ENCODE results near the gene CALR. TPM values are rescaled to one million over a fixed set of nuclear protein-coding genes. Genes with fewer than 3 reads are reported as not detected.

The CALR gene
- total RNA-seq, 3 donors from 2014 or later (not counting 1 experiment from before 2014, with no cell fraction given) = 588 to 813 (median 763) TPM

DNA sequence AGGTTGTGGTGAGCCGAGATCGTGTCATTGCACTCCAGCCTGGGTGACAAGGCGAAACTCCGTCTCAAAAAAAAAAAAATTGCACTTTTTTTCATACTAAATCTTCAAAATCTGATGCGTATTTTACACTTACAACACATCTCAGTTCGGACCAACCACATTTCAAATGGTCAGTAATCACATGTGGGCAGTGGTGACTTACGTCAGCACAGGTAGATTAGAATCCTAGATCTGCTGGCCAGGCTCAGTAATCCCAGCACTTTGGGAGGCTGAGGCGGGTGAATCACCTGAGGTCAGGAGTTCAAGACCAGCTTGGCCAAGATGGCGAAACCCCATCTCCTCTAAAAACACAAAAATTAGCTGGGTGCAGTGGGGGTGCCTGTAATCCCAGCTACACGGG, 3.3 kb upstream of the CALR start:
- TF ChIP-seq, protein P1, sequence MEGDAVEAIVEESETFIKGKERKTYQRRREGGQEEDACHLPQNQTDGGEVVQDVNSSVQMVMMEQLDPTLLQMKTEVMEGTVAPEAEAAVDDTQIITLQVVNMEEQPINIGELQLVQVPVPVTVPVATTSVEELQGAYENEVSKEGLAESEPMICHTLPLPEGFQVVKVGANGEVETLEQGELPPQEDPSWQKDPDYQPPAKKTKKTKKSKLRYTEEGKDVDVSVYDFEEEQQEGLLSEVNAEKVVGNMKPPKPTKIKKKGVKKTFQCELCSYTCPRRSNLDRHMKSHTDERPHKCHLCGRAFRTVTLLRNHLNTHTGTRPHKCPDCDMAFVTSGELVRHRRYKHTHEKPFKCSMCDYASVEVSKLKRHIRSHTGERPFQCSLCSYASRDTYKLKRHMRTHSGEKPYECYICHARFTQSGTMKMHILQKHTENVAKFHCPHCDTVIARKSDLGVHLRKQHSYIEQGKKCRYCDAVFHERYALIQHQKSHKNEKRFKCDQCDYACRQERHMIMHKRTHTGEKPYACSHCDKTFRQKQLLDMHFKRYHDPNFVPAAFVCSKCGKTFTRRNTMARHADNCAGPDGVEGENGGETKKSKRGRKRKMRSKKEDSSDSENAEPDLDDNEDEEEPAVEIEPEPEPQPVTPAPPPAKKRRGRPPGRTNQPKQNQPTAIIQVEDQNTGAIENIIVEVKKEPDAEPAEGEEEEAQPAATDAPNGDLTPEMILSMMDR (IDR thresholded peaks at IDR 0.05) = no peak
- no peaks in the 10 kb centered on the region for H3K36me3 Mint-ChIP-seq
- Histone ChIP-seq H3K27ac (ENCODE audit: low read length) (no peak overlapping the region), H3K27me3 (ENCODE audit: control insufficient read depth, insufficient read depth, low read length) (no peaks in the 10 kb centered on the region), H3K9me3 (ENCODE audit: control insufficient read depth, insufficient read depth, low read length) (no peaks in the 10 kb centered on the region), H3K36me3 (ENCODE audit: control insufficient read depth, insufficient read depth, low read length) (peaks cover 11% of the 10 kb centered on the region), H3K4me3 (ENCODE audit: low read length) (no peak overlapping the region), H3K4me1 (ENCODE audit: control insufficient read depth, insufficient read depth, low read length) (peaks cover 54% of the 10 kb centered on the region)
- peaks cover 44 to 52% of the 10 kb centered on the region in 2 donors for H3K4me1 Mint-ChIP-seq
- H3K9me3 Mint-ChIP-seq = no peaks in the 10 kb centered on the region
- DNase-seq = no peak
- no peak for ATAC-seq
- H3K27ac Mint-ChIP-seq = no peak overlapping the region
- intact Hi-C loops (cut with micrococcal nuclease) = loop anchor here (5.0 kb wide), 1 partner anchor 143 kb away; the partner anchor contains the start of gene JUNB
- 93% methylated on average over 9 of the region's 10 CpGs for WGBS (ENCODE audit: insufficient coverage)
- no peak overlapping the region for H3K4me3 Mint-ChIP-seq
- H3K27me3 Mint-ChIP-seq (ENCODE audit: low read depth in 2 of 2) = no peaks in the 10 kb centered on the region

DNA sequence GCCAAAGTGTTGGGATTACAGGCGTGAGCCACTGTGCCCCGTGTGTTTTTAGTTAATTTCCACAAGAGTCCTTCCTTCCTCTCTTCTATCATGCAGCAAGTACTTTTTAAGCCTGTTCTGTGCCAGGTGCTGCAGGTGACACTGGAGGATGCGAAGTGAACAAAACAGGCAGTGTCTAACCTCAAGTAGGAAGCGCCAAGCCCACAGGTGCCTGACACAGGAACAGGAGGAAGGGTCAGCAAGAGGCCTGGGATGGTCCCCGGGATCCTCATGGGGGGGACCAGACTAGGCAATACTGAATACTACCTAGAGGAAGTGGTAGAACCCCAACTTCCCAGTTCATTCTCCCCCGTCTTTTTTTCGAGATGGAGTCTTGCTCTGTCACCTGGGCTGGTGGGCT, 1.8 kb upstream of the CALR start:
- TF ChIP-seq, protein P1 (IDR thresholded peaks at IDR 0.05) = no peak
- Histone ChIP-seq H3K9me3 (ENCODE audit: control insufficient read depth, insufficient read depth, low read length) (no peaks in the 10 kb centered on the region), H3K27me3 (ENCODE audit: control insufficient read depth, insufficient read depth, low read length) (no peaks in the 10 kb centered on the region), H3K4me1 (ENCODE audit: control insufficient read depth, insufficient read depth, low read length) (peaks cover 69% of the 10 kb centered on the region), H3K36me3 (ENCODE audit: control insufficient read depth, insufficient read depth, low read length) (peaks cover 21% of the 10 kb centered on the region), H3K4me3 (ENCODE audit: low read length) (no peak overlapping the region), H3K27ac (ENCODE audit: low read length) (no peak overlapping the region)
- 31% methylated on average over 6 of the region's 7 CpGs for WGBS (ENCODE audit: insufficient coverage)
- Mint-ChIP-seq H3K27me3 (ENCODE audit: low read depth in 2 of 2) (no peaks in the 10 kb centered on the region), H3K27ac (no peak overlapping the region), H3K4me3 (no peak overlapping the region), H3K4me1 (peaks cover 51 to 58% of the 10 kb centered on the region in 2 donors), H3K9me3 (no peaks in the 10 kb centered on the region), H3K36me3 (no peaks in the 10 kb centered on the region)
- ATAC-seq (no peak), DNase-seq (peak in 1 of 2 donors; percentile 28)
- intact Hi-C loops (cut with micrococcal nuclease) = loop anchor here (5.0 kb wide), 1 partner anchor 144 kb away; the partner anchor contains the start of gene JUNB

DNA sequence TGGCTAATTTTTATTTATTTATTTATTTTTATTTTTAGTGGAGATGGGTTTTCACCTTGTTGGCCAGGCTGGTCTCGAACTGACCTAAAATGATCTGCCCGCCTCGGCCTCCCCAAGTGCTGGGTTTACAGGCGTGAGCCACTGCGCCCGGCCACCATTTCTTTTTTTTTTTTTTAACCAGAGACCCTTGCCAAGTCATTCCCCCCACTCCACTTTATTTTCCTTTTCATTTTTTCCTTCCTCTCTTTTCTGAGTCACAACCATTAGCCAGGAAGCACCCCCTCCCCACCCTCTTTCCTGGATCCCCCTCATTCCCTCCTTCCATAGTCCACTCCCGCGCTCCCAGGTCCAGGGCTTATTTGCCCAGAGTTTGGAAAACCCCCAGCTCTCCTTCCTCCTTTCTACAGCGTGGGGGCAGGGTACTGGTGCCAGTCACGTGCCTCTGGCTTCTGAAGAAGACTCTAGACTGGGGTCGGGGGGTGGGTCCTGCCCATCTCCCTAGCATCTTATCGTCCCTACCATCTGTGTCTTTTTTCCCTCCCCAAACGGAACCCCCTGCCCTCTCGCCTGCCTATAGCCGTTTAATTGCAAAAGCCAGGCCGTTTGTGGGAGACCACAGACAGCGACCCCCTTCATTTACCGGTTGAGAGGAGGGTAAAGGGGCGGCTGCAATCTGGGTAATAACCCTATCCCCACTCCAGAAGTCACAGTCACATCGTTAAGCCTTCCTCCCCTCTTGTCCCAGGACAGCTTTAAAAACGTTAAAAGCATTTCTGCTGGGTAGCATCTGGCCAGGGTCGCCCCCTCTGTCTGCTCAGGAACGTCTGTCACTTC, 1.1 kb upstream of the CALR start:
- peaks cover 51 to 55% of the 10 kb centered on the region in 2 donors for H3K4me1 Mint-ChIP-seq
- peaks cover 66% of the 10 kb centered on the region for H3K4me1 ChIP-seq (ENCODE audit: control insufficient read depth, insufficient read depth, low read length)
- H3K4me3 Mint-ChIP-seq = peak overlapping the region; percentile 96
- peak overlapping the region; percentile 50 for H3K4me3 ChIP-seq (ENCODE audit: low read length)
- no peaks in the 10 kb centered on the region for H3K27me3 ChIP-seq (ENCODE audit: control insufficient read depth, insufficient read depth, low read length)
- H3K36me3 Mint-ChIP-seq = no peaks in the 10 kb centered on the region
- WGBS (ENCODE audit: insufficient coverage) = 13% methylated on average over 23 of the region's 23 CpGs
- no peaks in the 10 kb centered on the region for H3K9me3 ChIP-seq (ENCODE audit: control insufficient read depth, insufficient read depth, low read length)
- H3K27me3 Mint-ChIP-seq (ENCODE audit: low read depth in 2 of 2) = no peaks in the 10 kb centered on the region
- H3K36me3 ChIP-seq (ENCODE audit: control insufficient read depth, insufficient read depth, low read length) = peaks cover 29% of the 10 kb centered on the region
- intact Hi-C loops (cut with micrococcal nuclease) = loop anchor here (5.0 kb wide), 1 partner anchor 145 kb away; the partner anchor contains the start of gene JUNB
- H3K9me3 Mint-ChIP-seq = no peaks in the 10 kb centered on the region
- peak overlapping the region; percentile 96 for H3K27ac Mint-ChIP-seq
- ATAC-seq (no peak), DNase-seq (peak in 1 of 2 donors; percentile 46)
- H3K27ac ChIP-seq (ENCODE audit: low read length) = peak overlapping the region; percentile 66
- TF ChIP-seq, protein P1 (IDR thresholded peaks at IDR 0.05) = no peak
